Stimulated activated CD8-positive, alpha-beta memory T cell treated with anti-CD3 and anti-CD28 coated beads, Interleukin-2, amount 100 ng/mL, for 1 hour (primary cell): ENCODE results near the gene ARHGAP8.

Experiments used
- DNase-seq, 2 donors: peaks; one replicate each; pipeline ENCODE4 v3.0.0-alpha.2; 2020; ENCODE audit warnings: low read depth in 2 of 2

Gene ARHGAP8

DNA sequence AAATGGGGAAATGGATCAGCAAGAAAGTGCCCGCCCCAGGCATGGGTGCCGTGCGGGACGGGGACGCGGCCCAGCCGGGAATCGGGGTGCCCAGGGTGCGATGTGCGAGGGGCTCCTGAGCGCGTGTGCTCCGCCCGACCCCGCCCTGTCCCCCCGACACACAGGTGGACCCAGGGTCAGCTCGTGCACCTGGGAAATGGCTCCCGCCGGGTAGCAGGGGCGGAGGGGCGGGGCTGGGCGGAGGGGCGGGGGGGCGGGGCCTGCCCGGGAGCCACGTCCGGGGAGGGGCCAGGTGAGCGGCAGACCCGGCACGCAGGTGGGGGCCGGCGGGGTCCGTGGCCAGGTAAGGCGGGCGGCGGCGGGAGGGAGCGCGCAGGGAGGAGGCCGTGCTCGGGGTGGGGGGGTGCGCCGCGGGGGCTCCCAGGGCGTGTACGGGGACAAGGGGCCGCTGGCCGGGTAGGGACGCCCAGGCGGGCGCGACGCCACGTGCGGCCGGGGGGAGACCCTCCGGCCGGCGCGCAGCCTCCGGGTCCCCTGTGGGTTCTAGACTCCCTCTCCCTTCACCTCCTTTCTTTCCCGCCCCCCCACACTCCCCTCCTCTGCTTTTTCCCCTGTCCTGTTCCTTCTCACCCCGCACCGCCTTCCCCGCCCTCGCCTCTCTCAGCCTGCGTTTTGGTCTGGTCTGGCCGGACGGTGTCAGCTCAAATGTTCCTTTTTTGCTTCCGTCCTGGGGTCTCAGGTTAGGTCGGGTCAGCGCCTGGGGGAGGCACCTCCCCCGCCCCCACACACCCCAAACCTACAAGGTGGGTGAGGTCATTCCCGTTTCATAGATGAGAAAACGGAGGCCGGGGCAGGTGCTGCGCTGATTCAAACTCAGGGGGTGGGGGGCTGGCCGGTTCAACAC is at the start of gene ARHGAP8:
Gene ARHGAP8 (plus strand): TSS at position 291 of the 904 bp plus-strand sequence. CDS start 33,953 bp downstream, outside the sequence.
- no peak for DNase-seq

DNA sequence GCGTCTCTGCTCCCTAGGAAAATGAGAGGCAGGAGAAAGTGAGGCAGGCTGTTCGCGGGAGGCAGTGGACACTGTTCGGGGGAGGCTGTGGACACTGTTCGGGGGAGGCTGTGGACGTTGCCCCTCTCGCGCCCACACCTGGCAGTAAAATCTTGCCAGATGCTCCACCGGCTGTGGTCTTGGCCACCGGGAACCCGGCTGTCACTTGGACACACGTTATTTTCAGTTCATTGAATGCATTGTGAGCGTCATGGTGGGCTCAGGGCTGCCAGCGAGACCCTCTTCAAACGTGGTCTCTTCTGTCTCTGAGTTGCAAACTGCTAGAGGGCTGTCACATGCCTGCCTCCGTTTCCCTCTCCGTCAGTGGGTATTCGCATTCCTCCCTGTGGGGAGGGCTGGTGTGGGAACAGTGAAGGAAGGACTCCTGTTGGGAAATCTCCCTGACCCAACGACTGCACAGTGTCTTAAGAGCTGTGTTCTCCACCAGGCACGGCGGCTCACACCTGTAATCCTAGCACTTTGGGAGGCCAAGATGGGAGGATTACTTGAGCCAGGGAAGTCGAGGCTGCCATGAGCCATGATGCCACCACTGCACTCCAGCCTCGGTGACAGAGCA is 49.0 kb upstream of the ARHGAP8 start:
- no peak for DNase-seq

DNA sequence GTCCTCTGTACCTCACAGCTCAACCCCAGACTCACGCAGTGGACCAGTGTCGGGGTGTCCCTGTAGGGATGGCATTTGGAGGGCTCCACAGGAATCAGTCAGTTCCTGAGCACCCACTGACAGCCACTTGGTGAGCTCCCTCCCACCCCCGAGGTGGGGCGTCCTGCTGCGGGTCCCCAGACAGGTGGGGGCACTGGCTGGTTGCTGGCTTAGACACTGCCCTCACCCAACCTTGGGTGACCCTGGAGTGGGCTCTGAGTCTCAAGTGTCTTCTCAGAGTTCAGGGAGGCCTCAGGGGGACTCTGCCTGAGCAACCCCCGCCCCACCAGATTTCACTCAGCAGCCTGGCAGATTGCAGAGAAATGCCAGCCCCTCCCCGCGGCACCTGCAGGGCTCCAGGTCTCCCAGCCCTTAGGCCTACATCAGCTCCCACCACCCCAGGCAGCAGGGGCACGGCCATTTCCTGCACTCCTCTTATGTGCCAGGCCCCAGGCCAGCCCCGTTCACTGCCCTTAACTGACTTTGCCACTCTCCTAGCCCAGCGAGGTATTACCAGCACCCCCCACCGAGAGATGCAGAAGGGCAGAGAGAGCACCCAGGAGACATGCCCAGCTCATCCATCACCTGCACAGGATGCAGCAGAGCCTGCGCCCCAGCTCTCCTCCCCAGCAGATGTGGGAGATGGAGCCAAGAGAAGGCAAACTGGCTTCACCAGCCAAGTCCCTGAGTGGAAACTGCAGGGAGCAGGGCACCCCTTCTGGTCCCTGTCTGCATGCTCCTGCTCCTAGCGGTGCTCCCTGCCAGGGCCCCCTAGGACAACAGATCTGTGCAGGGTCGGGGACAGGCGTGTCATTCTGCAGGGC is 48.0 kb upstream of the ARHGAP8 start:
- no peak for DNase-seq

DNA sequence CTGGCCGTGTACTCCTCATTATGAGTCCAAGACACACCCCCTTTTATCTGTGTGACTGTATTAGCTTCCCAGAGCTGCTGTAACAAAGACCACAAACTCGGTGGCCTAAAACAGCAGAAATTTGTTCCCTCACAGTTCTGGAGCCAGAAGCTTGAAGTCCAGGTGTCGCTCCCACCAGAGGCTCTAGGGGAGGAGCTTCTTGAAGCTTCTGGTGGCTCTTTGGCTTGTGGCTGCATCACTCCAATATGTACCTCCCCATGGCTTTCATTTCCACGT is 47.4 kb upstream of the ARHGAP8 start:
- DNase-seq, result no peak

DNA sequence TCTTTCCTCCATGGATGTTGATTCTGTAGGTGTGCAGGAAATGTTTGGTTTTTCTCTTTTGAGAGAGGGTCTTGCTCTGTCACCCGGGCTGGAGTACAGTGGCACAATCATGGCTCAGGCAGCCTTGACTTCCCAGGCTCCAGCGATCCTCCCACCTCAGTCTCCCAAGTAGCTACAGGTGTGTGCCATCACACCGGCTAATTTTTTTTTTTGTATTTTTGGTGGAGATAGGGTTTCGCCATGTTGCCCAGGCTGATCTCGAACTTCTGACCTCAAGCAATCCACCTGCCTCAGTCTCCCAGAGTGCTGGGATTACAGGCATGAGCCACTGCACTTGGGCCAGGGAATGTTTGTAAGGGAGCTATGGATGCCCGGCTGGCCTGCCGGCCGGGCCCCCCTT is 45.9 kb upstream of the ARHGAP8 start:
- DNase-seq, result no peak

DNA sequence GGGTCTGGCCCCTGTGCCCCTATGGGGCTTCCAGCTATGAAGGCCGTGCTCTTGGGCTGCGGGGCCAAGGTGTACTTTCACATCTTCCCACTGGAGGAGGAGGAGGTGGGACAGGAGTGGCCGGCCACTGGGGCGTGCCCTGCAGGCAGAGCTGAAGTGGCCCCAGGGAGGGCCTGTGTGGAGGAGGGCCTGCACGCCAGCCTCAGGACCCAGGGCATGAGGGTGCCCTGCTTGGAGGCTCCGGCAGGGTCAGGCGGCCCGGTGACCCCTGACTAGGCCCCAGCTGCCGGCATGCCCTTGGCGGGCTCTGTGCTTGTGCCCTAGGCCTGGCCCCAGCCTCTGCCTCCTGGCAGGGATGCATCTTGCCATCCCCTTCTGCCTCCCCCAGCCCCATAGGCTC is 45.2 kb upstream of the ARHGAP8 start:
- DNase-seq, result no peak

DNA sequence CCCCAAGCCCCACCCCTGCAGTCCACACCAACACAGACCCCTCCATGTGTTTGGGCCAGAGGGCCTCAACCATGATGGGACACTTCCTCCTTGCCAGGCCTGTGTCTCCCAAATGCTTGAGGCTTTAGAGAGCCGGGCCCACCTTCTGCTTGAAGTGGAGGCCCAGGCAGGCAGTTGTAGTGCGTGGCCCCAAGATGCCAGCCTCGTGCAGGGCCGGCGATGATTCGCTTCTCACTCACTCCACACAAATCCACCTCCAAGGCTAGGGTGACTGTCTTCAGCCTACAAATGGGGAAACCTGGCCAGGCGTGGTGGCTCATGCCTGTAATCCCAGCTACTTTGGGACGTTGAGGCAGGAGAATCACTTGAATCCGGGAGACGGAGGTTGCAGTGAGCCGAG is 44.6 kb upstream of the ARHGAP8 start:
- DNase-seq, result no peak

DNA sequence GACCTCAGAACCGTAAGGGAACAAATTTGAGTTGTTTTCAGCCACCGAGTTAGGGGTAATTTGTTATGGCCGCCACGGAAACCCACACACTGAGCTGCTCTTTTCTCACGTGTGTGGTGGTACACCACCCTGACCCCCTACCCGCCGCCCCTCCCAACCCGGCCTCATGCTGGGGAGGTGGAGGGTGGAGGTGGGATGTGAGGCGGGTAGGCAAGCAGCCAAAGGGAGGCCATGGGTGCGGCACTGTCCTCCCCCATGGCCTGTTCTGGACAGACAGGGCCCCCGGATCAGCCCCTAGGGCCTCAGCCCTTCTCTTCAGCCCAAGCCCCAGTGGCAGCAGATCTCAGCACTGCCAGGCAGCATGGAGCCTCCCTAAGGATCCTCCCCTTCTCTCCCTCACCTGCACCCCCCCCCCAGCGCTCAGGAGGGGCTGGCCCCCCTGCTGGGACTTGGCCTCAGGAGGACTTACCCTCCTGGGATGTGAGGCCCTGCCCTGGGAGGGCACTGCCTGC is 42.4 kb upstream of the ARHGAP8 start:
- no peak for DNase-seq

DNA sequence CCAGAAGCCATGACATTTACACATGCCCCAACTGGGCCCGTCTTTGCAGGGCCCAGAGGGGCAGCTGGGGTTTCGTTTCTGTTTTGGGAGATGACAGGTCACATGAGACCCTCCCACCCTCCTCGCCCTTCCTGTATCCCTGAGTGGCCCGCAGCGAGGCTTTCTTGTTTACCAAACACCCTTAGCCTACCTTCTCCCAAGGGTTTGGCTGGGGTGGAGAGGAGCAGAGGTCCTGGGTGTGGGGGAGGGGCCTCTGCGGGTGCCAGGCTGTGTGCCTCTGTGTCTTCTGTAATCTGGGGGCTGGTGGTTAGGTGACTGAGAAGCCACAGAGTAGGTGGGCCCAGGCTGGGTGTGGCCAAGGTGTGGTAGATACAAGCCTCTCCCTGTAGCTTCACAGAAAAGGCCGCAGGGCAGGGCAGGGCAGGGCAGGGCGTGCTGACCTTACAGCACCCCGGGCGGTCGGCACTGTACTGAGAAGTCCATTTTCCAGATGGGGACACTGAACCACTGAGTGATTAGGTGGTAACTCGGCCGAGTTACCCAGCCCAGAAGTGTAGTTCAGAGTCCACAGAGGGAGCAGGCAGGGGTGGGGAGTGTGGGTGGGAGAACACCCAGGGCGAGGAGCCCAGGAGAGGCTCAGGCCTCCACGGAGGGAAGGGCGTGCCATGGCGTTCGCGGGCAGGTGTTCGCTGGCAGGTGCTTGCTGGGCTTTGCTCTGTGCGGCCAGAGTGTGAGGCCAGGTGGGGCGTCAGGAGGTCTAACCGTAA is 41.7 kb upstream of the ARHGAP8 start:
- DNase-seq, result no peak

DNA sequence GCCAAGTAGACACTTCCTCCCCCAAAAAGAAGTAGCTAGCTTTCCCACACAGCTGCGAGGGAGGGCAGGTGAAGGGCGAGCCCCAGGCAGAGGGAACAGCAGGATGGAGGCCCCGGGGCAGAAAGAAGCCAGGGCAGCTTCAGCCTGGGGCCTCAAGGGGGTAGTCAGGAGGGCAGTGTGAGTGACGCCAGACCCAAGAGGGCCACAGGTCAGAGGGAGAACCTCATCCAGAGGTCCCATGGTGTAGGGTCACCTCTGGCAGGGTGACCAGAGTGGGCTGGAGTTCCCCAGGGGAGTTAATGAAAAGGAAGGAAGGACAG is 41.2 kb upstream of the ARHGAP8 start:
- DNase-seq, result no peak

DNA sequence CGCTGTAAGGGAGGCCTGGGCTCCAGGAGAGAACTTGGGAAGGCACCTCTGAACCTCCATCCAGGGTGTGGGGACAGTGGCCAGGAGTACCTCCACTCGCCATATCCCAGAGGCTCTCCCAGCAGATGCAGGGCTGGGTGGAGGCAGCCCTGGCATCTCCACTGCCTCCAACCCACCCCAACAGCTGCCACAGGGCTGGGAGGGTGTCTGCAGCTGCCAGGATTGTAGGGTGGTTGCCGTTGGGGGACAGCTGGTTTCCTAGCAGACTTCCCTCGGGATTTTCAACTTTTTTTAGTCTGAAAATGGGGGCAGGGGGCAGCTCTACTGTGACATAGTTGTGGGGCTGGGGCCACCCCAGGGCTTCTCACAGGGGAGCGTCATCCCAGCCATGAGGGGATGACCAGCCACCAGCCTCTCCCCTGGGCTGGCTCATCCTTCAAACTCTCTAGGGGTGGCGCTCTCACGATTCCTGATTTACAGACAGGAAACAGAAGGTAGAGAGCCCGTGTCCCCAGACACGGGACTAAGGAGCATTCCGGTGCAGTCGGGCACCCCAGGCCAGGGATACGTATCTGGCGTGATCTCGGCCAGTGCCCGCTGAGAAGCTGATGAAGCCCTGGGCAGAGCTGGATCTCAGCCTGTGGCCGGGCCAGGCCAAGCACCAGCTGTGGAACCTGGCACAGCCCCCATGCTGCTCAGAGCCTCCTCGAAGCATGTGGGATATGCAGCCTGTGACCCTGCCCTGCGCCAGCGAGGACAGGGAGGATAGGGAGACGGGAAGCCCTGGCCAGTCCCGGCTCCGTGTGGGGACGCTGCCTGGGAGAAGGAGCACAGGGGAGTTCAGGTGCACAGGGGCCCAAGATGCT is 40.5 kb upstream of the ARHGAP8 start:
- DNase-seq, result no peak

DNA sequence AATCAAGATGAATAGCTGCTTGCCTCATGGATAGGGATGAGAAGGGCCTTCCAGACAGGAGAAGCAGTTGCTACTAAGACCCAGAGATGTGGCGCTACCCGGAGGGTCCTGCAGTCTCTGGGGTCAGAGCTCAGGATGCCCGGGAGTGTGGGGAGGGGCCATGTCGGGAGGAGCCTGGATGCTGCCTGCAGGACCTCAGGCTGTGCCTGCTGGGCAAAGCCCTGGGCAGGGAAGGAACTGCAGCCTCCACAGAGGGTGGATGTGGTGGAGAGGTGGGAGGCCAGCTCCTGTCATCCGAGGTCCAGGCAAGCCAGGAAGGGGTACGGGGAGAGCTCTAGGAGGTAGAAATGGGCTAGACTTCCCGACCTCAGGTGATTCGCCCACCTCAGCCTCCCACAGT is 39.4 kb upstream of the ARHGAP8 start:
- no peak for DNase-seq

DNA sequence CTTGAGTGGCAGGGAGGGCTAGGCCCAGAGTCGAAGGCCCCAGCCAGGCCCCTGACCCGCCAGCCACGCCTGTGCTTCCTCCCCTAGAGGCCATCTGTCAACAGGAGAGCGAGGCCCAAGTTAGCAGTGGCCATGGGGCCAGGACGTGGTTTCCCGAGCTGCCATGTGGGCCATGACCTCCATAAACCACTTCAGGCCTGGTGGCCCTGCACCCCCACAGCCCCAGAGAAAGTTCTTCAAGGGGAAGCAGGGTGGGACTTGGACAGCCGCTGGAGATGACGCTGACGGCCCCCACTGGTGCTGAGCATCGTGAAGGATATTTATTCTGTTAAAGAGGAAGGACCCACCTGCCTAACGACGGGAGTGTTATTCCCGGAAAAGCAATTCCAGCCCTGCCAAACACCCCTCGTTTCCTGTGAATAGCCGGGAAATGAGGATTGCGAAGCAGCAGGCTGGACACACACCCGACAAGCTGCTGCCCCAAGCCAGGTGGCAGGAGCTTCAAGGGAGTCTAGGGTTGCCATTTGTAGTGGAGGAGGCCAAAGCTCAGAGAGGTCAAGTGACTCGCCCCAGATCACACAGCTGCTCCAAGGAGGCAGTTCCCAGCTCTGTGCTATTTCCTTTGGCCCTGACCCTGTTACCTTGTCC is 37.5 kb upstream of the ARHGAP8 start:
- DNase-seq, result no peak

DNA sequence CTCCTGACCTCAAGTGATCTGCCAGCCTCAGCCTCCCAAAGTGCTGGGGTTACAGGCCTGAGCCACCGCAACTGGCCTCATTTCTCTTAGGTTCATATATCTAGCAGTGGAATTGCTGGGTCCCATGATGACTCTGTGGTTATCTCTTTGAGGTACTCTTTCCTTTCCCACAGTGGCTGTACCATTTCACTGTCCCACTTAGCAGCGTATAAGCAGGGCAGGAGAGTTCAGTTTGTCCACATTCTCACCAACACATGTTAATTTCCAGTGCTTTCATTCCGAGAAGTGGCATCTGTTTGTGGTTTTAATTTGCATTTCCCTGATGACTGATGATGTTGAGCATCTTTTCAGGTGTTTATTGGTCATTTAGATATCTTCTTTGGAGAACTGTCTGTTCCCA is 34.0 kb upstream of the ARHGAP8 start:
- no peak for DNase-seq

DNA sequence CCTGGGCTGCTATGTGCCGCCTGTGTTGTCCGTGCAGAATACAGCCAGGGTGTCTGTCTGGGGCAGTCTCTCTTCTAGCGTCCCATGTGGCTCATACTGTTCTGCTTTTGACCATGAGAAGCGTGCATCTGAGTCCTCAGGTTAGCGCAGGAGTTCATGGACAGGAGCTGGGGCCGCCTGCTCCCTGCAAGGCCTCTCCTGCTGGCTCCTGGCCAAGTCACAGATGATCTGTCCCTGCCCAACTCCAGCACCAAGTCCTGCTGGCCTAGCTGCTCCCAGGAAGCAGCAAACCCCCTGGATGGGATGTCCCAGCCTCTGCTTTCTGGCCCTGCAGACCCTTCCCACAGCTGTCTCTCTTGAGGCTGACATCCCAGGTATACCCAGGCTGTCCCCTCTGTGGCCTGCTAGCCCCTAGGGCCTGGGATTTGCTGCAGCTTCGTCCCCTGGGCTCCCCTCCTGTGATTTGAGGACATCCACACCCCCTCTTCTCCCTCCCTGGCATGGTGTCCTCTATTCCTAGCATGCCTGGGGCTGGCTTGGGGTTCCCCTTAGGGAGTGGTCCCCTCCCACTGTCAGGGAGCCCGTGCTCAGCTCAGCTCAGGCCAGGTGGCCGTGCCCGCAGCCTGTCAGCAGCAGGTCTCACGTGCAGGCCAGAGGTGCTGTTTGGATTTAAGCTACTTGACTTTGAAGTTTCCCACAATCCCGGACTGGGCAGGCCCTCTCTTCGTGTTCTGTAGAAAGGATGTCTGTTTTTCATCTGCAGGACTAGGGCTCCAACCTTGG is 32.6 kb upstream of the ARHGAP8 start:
- no peak for DNase-seq

DNA sequence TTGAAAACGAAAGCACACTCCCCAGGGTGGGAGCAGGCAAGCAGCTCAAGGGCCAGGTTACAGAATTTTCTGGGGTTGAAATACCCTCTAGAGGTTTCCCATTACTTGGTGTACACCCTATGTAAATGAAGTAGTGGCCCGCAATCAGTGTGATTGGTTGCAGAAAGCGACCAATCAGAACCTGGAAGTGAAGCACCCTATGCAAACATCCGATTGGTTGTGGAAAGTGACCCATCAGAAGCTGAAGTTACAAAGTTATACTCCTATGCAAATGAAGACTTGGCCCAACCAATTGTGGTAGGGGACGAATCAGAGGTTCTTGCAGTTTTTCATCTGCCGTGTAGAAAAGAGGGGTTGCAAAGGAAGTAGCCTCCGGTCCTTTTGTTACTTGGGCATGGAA is 31.2 kb upstream of the ARHGAP8 start:
- DNase-seq, result no peak

DNA sequence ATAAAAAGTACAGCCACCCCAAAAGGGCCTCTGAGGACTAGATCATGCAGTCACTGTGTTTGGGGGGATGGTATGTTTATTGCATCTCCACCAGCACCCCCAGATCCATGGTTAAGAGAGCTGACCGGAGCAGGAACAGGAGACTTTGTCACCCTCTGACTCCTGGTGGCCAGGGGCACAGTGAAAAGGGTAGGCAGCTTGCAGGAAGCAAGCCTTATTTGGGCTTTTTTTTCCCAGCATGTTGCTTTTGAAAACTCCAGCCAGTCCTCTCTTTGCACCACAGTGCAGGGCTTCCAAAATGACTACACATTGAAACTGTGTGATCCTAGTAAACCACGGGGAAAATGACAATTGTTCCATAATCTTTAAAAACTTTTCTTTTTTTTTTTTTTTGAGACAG is 29.8 kb upstream of the ARHGAP8 start:
- DNase-seq, result no peak

DNA sequence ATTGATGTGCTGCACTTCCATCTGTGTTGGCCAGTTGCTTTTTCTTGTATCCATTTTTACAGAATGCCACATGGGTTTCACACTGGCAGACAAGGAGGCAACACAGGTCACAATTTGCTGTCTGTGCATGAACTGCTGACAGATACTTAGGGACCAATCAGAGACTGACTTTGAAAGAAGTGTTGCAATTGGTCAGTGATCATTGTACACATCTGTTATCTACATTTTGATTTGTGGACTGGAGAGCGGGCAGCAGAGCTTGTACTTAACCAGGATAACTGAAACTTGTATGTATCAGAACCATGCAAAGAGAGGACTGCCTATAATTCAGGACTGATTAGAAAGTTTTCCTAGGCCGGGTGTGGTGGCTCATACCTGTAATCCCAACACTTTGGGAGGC is 28.6 kb upstream of the ARHGAP8 start:
- no peak for DNase-seq

DNA sequence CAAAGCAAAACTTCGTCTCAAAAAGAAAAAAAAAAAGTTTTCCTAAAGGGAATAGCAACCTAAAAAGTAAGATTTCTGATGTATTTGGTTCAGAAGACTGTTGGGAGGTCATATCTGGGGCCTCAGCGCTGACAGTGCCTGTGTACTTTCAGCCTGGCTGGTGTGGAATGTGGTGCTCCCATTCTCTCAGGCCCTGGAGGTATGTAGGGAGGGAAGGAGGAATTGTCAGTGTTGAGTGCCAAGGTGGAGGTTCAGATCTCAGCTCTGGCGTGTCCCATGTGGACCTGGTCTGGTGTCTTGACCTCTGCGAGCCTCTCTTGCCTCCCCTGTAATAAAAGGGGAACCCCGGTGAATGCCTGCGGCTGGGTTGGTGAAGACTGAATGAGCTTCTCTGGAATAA is 28.0 kb upstream of the ARHGAP8 start:
- no peak for DNase-seq

DNA sequence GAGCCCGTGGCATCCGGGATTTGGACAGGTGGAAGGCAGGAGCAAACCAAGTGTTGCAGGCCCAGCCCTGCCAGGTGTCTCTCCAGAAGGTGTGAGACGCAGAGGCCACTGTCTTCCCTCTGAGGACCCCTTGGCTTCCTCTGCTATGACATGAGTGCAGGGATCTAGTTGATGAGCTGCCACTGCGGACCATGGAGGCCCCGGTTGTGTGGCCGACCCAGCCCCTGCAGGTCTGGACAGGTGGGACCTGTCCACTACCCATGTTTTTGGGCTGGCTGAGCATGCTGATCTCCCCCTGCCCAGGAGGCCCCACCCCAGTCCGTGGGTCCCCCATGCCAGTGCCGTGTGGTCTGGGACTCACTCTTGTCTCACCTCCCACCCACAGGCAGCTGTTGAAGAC is 27.5 kb upstream of the ARHGAP8 start:
- no peak for DNase-seq
